ENCODE measurements around the gene SCN1A. TPM values are rescaled to one million over a fixed set of nuclear protein-coding genes. Genes with fewer than 3 reads are reported as not detected.

The SCN1A gene
- total and polyA plus RNA-seq, 2 of the 8 experiments (the other 6 are each of a cell fraction or from before 2014, with no cell fraction given) = 0.18 to 1.9 TPM

DNA sequence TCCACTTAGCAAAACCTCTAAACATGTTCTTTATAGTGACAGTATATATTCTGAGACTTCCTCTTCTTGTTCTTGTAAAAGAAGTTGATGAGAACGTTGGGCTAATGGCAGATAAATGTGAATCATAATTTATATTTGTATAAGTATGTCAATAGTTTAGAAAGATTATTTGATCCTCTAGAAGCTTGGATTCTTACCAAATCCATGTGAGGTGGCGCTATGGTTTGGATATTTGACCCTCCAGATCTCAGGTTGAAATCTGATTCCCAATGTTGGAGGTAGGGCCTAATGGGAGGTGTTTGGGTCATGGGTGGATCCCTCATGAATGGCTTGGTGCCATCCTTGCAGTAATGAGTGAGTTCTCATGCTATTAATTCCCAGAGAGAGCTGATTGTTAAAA, 29.8 kb upstream of the SCN1A start:
- H4K8ac ChIP-seq (ENCODE audit: extremely low read depth, insufficient read depth, low read length) = no peak overlapping the region
- H2BK20ac ChIP-seq (ENCODE audit: low read length) = no peak overlapping the region
- ChIA-PET POLR2A (ENCODE audit: partially characterized antibody) (no interaction called here), CTCF (ENCODE audit: partially characterized antibody) (interaction anchor here (0.6 to 2.4 kb wide), 3 partner anchors 23 to 34 kb away, joined by 3 to 8 read pairs (median 5); partner anchors contain the start of gene SCN1A)
- H2BK12ac ChIP-seq (ENCODE audit: low read depth, low read length) = no peak overlapping the region
- no peak overlapping the region for H3K4me2 ChIP-seq (ENCODE audit: insufficient read depth in 1 of 2, low read depth in 2 of 2, low read length in 2 of 2)
- H3K56ac ChIP-seq (replicated peaks; ENCODE audit: insufficient read length, low read depth, low read length) = no peak overlapping the region
- no peak overlapping the region for H2AFZ ChIP-seq (ENCODE audit: low read length)
- no peak overlapping the region for H3K4ac ChIP-seq (replicated peaks; ENCODE audit: insufficient read length, low read depth, low read length)
- H3K36me3 ChIP-seq (ENCODE audit: control insufficient read depth in 2 of 4, insufficient read depth in 4 of 4, low read length in 3 of 4) = no peaks in the 10 kb centered on the region
- H3K27ac ChIP-seq (ENCODE audit: low read depth, low read length) = no peak overlapping the region
- no peaks in the 10 kb centered on the region for H3K23me2 ChIP-seq (ENCODE audit: low read depth, low read length)
- H4K5ac ChIP-seq (ENCODE audit: insufficient read length, low read depth, low read length) = no peak overlapping the region
- no peak overlapping the region for H4K91ac ChIP-seq (replicated peaks; ENCODE audit: insufficient read length, low read length)
- no peak overlapping the region for H2AK5ac ChIP-seq (ENCODE audit: low read depth, low read length)
- FAIRE-seq (no peak), DNase-seq (ENCODE audit: low read depth in 1 of 2, low spot score in 2 of 2) (no peak)
- no peaks in the 10 kb centered on the region for H3K79me2 ChIP-seq (ENCODE audit: control insufficient read depth in 1 of 2, insufficient read depth in 2 of 2, low read length in 2 of 2)
- 76% methylated on average over 2 of the region's 2 CpGs; no CpG with 5 or more reads in 1 of the 2 experiments for WGBS, 2 experiments (ENCODE audit: extremely low coverage in 1 of 2, insufficient coverage in 1 of 2, insufficient read length in 1 of 2, insufficient replicate concordance in 2 of 2, low coverage in 1 of 2, low lambda C conversion rate in 2 of 2, missing lambda C conversion rate in 1 of 2)
- no peak overlapping the region for H2BK120ac ChIP-seq (replicated peaks; ENCODE audit: low read depth, low read length)
- no peaks in the 10 kb centered on the region for H3K9me3 ChIP-seq (ENCODE audit: insufficient read depth in 2 of 2, low read depth in 1 of 2, low read length in 1 of 2)
- H2BK15ac ChIP-seq (ENCODE audit: low read length) = no peak overlapping the region
- no peaks in the 10 kb centered on the region for H3K79me1 ChIP-seq (ENCODE audit: low read depth, low read length)
- H3K23ac ChIP-seq (ENCODE audit: insufficient read length) = no peak overlapping the region
- H3K9ac ChIP-seq (replicated peaks in 1 of 4; ENCODE audit: extremely low read depth in 1 of 4, low read depth in 3 of 4, low read length in 3 of 4) = no peak overlapping the region
- H3K18ac ChIP-seq (ENCODE audit: extremely low read depth, low read length) = no peak overlapping the region
- no peaks in the 10 kb centered on the region for H3K27me3 ChIP-seq (replicated peaks in 1 of 4; ENCODE audit: control insufficient read depth in 3 of 4, extremely low read depth in 1 of 4, insufficient read depth in 3 of 4, low read length in 3 of 4)
- no peaks in the 10 kb centered on the region for H3K4me1 ChIP-seq (replicated peaks in 1 of 4; ENCODE audit: control insufficient read depth in 3 of 4, insufficient read depth in 4 of 4, low read length in 3 of 4)
- no peak overlapping the region for H3K14ac ChIP-seq (ENCODE audit: insufficient read length)
- no peak for TF ChIP-seq SIRT6 (IDR thresholded peaks at IDR 0.05; ENCODE audit: low read length)
- TF ChIP-seq GTF2F1 (IDR thresholded peaks at IDR 0.05; ENCODE audit: borderline replicate concordance, low read depth, low read length) = no peak
- TF ChIP-seq SIX5 (IDR thresholded peaks at IDR 0.05; ENCODE audit: low read depth, low read length) = no peak
- no peak for TF ChIP-seq KDM1A (IDR thresholded peaks at IDR 0.05; ENCODE audit: borderline replicate concordance, low read length)
- TF ChIP-seq CHD2 (IDR thresholded peaks at IDR 0.05; ENCODE audit: low read length) = no peak
- TF ChIP-seq SRF (IDR thresholded peaks at IDR 0.05; ENCODE audit: low read depth, low read length) = no peak
- no peak for TF ChIP-seq GABPA (IDR thresholded peaks at IDR 0.05; ENCODE audit: borderline replicate concordance, insufficient read depth, low read length)
- TF ChIP-seq EP300 (IDR thresholded peaks at IDR 0.05; ENCODE audit: borderline replicate concordance in 1 of 2, low read depth in 2 of 2, low read length in 2 of 2) = no peak
- H4K20me1 ChIP-seq (replicated peaks in 1 of 2; ENCODE audit: control insufficient read depth in 1 of 2, insufficient read depth in 2 of 2, low read length in 2 of 2) = no peaks in the 10 kb centered on the region
- no peak overlapping the region for H2BK5ac ChIP-seq (ENCODE audit: low read depth, low read length)
- H3K4me3 ChIP-seq (ENCODE audit: extremely low read depth in 1 of 4, insufficient read depth in 2 of 4, low read depth in 3 of 4, low read length in 4 of 4) = no peak overlapping the region
